AG04449 (cell line): Measurements from ENCODE around the gene DUSP6.

Experiments
- CTCF ChIA-PET: fragments of 350-600 bp; formaldehyde crosslinking; extraction: SDS; loops from one replicate; lab custom pipeline; 2021; ENCODE audit warnings: antibody characterized with exemption; lab: Yijun Ruan, JAX
- POLR2A ChIA-PET: fragments of 400-600, 350-600 bp; formaldehyde crosslinking; extraction: SDS; loops from one replicate; lab custom pipeline; 2020; ENCODE audit warnings: antibody characterized with exemption, inconsistent platforms; lab: Yijun Ruan, JAX
- DNase-seq: peaks from one replicate; pipeline ENCODE4 v3.0.0-alpha.2; 2010; ENCODE audit warnings: low read depth, low spot score
- H3K4me3 ChIP-seq: 2 replicates; pipeline ENCODE4 v1.5.1; 2011; ENCODE audit warnings: low read depth, mild to moderate bottlenecking, control low read depth, low read length
- TF ChIP-seq, protein P1 (sequence below): IDR thresholded peaks from one replicate; pipeline ENCODE4 v1.5.1; 2011; ENCODE audit warnings: mild to moderate bottlenecking, moderate library complexity, low read length, control low read depth, inconsistent platforms; ENCODE audit not compliant: insufficient read depth; ENCODE audit errors: missing control alignments

The DUSP6 gene

GRCh38 chr12:89384807-89385206, 32.5 kb upstream of the DUSP6 start:
- ChIA-PET CTCF (interaction anchor here (1.6 kb wide), 1 partner anchor 76 kb away, joined by 3 read pairs; no protein-coding TSS in a partner anchor), POLR2A (interaction anchor here (0.9 kb wide), 1 partner anchor 67 kb away, joined by 3 read pairs; no protein-coding TSS in a partner anchor)
- no peak for DNase-seq
- TF ChIP-seq, protein P1, sequence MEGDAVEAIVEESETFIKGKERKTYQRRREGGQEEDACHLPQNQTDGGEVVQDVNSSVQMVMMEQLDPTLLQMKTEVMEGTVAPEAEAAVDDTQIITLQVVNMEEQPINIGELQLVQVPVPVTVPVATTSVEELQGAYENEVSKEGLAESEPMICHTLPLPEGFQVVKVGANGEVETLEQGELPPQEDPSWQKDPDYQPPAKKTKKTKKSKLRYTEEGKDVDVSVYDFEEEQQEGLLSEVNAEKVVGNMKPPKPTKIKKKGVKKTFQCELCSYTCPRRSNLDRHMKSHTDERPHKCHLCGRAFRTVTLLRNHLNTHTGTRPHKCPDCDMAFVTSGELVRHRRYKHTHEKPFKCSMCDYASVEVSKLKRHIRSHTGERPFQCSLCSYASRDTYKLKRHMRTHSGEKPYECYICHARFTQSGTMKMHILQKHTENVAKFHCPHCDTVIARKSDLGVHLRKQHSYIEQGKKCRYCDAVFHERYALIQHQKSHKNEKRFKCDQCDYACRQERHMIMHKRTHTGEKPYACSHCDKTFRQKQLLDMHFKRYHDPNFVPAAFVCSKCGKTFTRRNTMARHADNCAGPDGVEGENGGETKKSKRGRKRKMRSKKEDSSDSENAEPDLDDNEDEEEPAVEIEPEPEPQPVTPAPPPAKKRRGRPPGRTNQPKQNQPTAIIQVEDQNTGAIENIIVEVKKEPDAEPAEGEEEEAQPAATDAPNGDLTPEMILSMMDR = no peak
- H3K4me3 ChIP-seq = no peak overlapping the region

DNA sequence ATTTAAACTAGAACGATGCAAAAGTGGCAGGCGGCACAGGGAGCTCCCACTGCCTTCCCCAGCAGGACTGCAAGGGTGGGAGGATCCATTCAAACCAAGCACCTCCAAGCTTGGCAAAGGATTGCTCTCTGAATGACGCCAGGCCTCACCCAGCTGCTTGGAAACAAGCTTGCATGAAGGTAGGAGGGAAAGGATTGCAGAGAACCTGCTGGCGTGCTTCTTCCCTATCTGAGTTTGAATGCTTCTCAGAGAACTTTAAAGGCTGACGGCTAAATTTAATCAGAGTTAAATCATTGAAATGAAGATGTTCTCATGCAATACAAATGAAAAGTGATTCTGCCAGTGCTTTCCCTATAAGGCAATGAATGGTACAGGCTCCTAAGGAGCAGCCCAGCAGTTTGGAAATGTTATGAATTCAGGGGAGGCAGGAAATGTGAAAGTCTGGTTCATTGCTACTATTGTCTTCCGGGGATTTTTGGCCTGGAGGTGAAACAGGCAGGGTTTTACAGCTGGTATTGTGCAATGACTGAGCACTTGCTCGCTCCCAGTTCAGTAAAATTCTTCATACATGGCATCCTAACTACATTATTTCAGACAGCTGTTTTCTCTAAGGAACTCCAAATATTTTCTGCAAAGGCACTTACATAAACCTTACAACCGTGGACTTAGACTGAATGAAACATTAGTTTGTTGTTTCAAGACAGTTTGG, 31.9 kb upstream of the DUSP6 start:
- peak; percentile 81 for DNase-seq
- ChIA-PET CTCF (interaction anchor here (1.6 kb wide), 1 partner anchor 77 kb away, joined by 3 read pairs; no protein-coding TSS in a partner anchor), POLR2A (interaction anchor here (0.9 kb wide), 1 partner anchor 67 kb away, joined by 3 read pairs; no protein-coding TSS in a partner anchor)
- TF ChIP-seq, protein P1 = no peak
- H3K4me3 ChIP-seq = no peak overlapping the region

GRCh38 chr12:89383235-89384049, 31.1 kb upstream of the DUSP6 start:
- CTCF ChIA-PET = interaction anchor here (1.6 to 1.8 kb wide), 2 partner anchors 11 to 78 kb away, joined by 3 to 8 read pairs; no protein-coding TSS in a partner anchor
- POLR2A ChIA-PET = no interaction called here
- DNase-seq = no peak
- no peak overlapping the region for H3K4me3 ChIP-seq
- TF ChIP-seq, protein P1 = no peak

DNA sequence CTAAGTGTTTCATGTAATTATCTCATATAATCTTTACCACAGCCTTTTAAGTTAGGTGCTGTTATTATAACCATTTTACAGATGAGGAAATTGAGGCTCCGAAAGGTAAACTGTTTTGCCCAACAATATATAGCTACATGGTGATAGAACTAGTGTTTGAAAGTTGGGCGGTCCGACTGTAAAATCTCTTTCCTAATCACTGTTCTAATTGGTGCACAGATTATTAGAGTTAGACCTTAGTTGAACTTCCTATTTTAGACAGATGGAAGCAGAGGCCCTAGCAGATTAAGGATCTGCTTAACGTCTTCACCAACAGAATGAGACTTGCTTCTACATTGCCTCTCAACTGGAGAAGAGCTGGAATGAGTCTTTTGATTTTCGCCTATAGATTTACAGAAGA, 30.0 kb upstream of the DUSP6 start:
- no peak overlapping the region for H3K4me3 ChIP-seq
- CTCF ChIA-PET = interaction anchor here (0.7 to 1.8 kb wide), 2 partner anchors 10 to 79 kb away, joined by 4 to 8 read pairs; no protein-coding TSS in a partner anchor
- POLR2A ChIA-PET = no interaction called here
- DNase-seq = no peak
- TF ChIP-seq, protein P1 = no peak

- TF ChIP-seq, protein P1 = no peak
- POLR2A ChIA-PET = no interaction called here
- CTCF ChIA-PET = interaction anchor here (0.9 kb wide), 1 partner anchor 82 kb away, joined by 6 read pairs; no protein-coding TSS in a partner anchor
- DNase-seq = no peak
- H3K4me3 ChIP-seq = no peak overlapping the region
Measured at GRCh38 chr12:89379839-89380467, 27.7 kb upstream of the DUSP6 start.
